ENCODE data around the gene ADCY1.

ADCY1 gene

GRCh38 chr7:45679516-45679915 is 105.3 kb downstream of the ADCY1 start:
- no peak for DNase-seq

- no peak for DNase-seq
Observed at GRCh38 chr7:45680776-45681175, 106.6 kb downstream of the ADCY1 start.

GRCh38 chr7:45681596-45682357 is 107.6 kb downstream of the ADCY1 start:
- DNase-seq = peak in 2 of 14 donors; percentile 27 to 30

DNA sequence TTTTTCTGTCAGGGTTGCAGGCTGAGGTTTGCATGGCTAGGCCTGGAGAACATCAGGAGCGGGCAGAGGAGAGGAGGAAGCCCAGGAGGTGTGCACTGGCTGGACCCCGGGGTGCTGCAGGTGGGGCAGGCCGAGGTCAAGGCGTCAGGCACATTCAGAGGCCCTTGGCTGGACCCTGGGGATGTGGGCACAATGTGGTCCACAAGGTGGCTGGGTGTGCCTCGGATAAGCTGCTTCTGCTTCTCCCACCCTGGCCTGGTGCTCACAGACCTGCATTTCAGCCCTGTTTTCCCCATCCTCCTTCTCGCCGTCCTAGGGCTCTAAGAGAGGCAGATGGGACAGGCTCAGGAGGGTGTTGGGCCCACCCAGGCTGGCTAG is 108.2 kb downstream of the ADCY1 start:
- DNase-seq = no peak

GRCh38 chr7:45682836-45683555 is 108.8 kb downstream of the ADCY1 start:
- DNase-seq = peak in 5 of 14 donors; percentile 7 to 53 (median 34)

DNA sequence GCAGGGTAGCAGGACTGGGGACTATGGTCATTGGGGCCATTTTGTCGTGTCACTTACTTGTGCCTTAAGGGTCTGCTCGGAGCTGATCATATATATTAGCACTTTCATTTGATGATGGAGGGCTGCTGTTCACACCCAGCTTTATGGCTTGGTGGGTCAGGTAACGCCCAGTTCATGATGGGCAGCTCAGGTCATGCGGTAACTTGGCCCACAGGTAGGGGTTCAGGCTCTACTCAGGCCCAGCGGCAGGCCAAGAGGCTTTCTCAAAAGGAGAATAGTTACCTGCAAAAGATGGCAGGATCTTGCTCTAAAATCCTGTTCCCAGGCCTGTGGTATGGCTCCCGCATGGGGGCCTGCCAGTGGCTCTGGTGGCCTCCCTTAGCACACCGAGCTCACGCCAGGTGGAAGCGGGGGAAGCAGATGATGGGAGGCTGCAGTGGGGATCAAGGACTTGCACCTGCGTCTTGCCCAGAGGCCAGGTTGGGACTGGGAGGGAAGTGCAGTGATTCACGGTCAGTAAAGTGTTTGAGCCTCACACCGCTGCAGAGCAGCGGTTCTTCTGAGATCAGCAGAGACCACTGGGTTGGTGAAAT is 109.5 kb downstream of the ADCY1 start:
- no peak for DNase-seq

- DNase-seq = no peak
Observed at GRCh38 chr7:45684910-45685618, 110.9 kb downstream of the ADCY1 start.

DNA sequence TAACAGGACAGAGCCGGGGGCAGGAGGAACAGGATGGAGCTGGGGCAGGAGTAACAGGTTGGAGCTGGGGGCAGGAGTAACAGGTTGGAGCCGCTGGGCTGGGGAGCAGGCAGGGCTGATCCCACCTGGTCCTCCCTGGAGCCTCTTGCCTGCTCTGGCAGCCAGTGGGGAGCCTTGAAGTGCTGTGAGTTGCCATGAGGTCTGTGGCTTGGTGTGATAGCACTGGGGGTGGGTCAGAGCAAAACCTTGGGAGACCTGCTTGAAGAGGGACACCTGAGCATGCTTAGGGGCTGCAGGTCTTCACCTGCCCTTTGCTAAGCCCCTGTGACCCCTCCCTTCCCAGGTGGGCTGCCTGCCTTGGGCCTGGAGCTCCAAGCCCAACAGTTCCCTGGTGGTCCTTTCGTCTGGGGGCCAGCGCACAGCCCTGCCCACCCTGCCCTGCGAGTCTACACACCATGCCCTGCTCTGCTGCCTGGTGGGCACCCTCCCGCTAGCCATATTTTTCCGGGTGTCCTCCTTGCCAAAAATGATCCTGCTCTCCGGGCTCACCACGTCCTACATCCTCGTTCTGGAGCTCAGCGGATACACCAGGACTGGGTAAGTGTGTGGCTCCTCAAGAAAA is 111.6 kb downstream of the ADCY1 start:
- no peak for DNase-seq

DNA sequence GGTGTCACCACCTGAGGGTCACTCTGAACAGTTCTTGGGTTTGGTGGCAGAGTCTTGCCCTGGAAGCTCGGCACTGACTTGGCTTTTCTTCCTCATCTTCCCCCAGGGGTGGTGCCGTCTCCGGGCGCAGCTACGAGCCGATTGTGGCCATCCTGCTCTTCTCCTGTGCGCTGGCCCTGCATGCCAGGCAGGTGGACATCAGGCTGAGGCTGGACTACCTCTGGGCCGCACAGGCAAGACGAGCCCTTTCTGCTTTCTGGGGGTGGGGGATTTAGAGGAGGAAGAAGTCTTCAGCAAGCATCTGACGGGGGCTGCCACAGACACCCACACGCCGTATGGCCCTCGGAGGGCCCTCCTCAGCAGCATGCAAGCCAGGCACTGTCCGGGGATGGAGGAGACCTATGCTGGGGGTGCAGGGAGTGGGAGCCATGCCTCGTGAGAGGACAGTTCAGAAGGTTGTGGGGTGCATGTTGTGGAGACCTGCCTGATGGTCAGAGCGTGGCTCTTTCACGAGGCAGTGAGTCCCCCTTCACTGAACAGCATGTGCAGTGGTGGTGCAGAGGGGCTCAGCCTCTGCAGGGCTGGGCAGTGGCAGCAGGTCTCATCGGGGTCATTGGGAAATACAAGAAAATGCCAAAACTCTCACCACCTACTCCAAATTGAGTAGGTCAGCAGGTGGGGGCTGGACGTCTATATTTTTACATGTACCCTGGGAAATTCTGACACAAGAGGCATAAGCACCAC is 112.4 kb downstream of the ADCY1 start:
- no peak for DNase-seq

DNA sequence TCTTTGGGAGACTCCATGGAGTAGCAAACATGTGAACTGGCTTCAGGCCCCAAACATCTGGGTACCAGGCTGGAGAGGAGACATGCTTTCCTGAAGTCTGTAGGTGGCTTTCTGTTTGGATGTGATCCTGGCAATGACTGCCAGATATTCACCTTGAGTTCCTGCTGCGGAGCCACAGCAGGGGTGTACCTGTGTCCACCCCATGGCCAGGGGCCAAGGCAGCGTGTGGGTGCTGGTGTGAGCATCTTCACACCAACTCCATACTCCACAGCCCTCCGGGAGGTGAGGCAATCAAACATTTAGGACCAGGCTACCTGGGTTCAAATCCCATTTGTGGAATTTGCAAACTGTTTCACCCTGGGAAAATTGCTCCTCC is 113.0 kb downstream of the ADCY1 start:
- DNase-seq = no peak

- DNase-seq = peak in 1 of 14 donors; percentile 13
Observed at GRCh38 chr7:45687721-45688120, 113.6 kb downstream of the ADCY1 start.

- no peak for DNase-seq
Observed at GRCh38 chr7:45688382-45688781, 114.2 kb downstream of the ADCY1 start.

GRCh38 chr7:45689011-45689796 is 115.0 kb downstream of the ADCY1 start:
- no peak for DNase-seq

GRCh38 chr7:45689797-45690761 is 115.9 kb downstream of the ADCY1 start:
- no peak for DNase-seq

- DNase-seq = no peak
Observed at GRCh38 chr7:45690762-45691150, 116.6 kb downstream of the ADCY1 start.

DNA sequence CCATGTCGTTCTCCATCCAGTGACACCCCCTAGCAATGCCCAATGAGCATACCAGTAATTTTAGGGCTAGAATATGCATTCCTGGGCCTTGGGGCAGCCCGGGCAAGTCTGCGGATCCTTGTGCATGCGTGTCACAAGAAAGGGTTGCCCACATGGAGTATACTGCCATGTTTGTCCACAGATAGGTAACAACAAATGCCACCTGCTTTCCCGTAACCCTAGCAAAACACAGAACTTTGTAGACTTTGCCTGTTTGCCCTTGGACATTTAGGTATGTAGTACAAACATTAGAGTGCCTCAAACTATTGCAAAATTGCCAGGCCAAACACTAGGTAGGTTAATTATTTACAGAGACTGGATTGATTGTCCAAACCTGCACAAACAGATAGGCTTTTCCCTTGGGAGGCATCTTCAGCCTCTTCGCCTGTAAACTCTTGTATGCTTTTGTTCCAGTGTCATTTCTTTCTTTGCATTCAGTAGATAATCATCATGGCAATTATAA is 117.0 kb downstream of the ADCY1 start:
- no peak for DNase-seq

DNA sequence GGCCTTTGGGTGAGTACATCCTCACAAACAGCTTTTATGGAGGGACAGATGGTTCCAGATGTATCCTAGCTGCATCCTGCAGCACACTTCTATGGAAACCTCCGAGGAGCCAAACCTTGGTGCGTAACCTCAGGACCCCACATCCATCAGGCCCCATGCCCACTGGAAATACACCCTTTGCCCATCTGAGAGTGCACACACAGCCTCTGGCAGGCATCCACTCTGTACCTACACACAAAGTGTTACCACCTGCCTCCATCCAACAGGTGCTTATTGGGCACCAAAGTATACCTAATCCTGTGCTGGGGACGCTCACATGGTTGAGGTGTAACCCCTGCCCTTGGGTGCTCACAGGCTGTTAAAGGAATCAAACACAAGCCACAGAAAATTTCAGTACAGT is 117.9 kb downstream of the ADCY1 start:
- no peak for DNase-seq

DNA sequence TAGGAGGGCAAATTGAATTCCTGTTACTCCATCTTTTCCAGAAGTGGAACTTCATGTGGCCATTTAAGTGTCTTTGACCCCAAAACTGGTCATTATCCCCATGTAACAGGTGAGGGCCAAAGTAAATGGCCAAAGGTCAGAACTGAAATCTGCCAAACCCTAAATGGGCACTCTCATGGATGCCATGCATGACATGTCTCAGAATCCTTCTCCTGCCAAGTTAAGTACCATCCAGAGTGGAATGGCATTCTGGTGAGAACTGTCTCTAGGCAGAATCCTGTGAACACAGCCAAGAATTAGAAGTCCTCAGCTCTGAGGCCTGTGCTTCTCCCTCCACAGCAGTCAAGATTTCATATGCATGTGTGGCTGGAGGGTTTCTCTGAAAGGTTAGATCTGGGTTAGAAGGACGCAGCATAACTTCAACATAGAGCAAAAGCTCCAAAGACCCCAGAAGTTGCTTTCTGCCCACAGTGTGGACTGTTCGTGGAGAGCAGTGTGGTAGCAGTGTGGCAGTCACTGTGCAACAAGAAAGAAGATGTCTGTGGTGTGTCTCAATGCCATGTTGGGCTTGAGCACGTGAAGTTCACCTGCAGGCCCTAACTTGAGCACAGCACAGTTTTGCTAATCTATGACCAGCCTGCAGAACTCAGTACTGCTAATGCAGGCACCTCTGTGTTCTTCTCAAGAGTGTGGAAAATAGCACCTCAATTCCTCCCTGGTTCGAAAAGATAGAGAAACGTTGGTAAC is 121.3 kb downstream of the ADCY1 start:
- DNase-seq = no peak

GRCh38 chr7:45696476-45696875 is 122.3 kb downstream of the ADCY1 start:
- DNase-seq = no peak

Data from C1 segment of cervical spinal cord (tissue), 14 donors.